Mucosa of rectum (tissue), 2 donors: ENCODE results near the gene SIK3.
"Not testable (repeated sequence)": the region's sequence is repeated elsewhere in the genome, so short reads cannot be mapped to it uniquely, and the experiment has no call there.

Source experiments
- H3K27ac ChIP-seq, 2 donors: one replicate each; pipeline ENCODE4 v1.7.0; 2013; ENCODE audit warnings: inconsistent platforms in 2 of 2, low read depth in 2 of 2, low read length in 2 of 2
- H3K27me3 ChIP-seq, 2 donors: one replicate each; pipeline ENCODE4 v1.7.0; 2013; ENCODE audit warnings: low read length in 2 of 2; ENCODE audit not compliant: control insufficient read depth in 2 of 2, insufficient read depth in 2 of 2
- H3K36me3 ChIP-seq, 2 donors: one replicate each; pipeline ENCODE4 v1.7.0; 2013; ENCODE audit warnings: low read length in 2 of 2; ENCODE audit not compliant: control insufficient read depth in 2 of 2, insufficient read depth in 2 of 2
- H3K4me1 ChIP-seq, 2 donors: one replicate each; pipeline ENCODE4 v1.7.0; 2013; ENCODE audit warnings: low read length in 2 of 2, mild to moderate bottlenecking in 1 of 2; ENCODE audit not compliant: control insufficient read depth in 2 of 2, insufficient read depth in 2 of 2
- H3K4me3 ChIP-seq, 2 donors: one replicate each; pipeline ENCODE4 v1.7.0; 2013; ENCODE audit warnings: low read length in 2 of 2
- H3K9ac ChIP-seq, 2 donors: one replicate each; pipeline ENCODE4 v1.7.0; 2013; ENCODE audit warnings: low read length in 2 of 2, low read depth in 1 of 2, mild to moderate bottlenecking in 1 of 2
- H3K9me3 ChIP-seq, 2 donors: one replicate each; pipeline ENCODE4 v1.7.0; 2013; ENCODE audit warnings: low read length in 2 of 2; ENCODE audit not compliant: control insufficient read depth in 2 of 2
- donor health status: healthy.
- donor health status: Normal muscosa, but diverticular disease.

SIK3 gene

DNA sequence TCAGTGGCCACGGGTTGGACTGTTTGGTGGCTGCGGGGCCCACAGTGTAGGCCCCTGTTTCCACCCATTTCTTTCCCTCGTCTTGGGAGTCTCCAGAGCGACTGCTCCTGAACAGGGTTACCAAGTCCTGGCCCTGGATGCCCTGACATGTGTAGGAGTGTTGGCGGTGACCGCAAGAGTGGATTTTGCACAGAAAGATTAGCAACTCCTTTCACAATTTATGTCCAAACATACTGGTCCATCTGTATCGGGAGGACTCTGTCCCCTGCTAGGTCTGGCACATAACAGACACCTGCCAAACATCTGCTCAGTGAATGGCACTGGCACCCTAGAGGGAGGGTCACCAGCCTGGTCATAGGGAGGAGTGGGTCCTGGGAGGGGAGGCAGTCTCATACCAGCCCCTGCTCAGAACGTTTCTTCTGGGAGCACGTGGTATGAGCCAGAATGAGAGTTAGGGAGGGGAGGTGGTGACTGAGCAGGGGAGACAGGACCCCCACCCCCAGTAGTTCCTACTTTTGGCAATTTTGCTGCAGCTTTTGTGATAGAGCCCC is 257.4 kb downstream of the SIK3 start:
- Histone ChIP-seq H3K27ac (no peak overlapping the region), H3K4me3 (no peak overlapping the region), H3K4me1 (peaks cover 0 to 5% of the 10 kb centered on the region in 2 donors), H3K36me3 (peaks cover 10 to 17% of the 10 kb centered on the region in 2 donors), H3K9ac (no peak overlapping the region), H3K9me3 (no peaks in the 10 kb centered on the region), H3K27me3 (no peaks in the 10 kb centered on the region)

- Histone ChIP-seq H3K9me3 (no peaks in the 10 kb centered on the region), H3K27ac (no peak overlapping the region), H3K36me3 (peaks cover 5 to 12% of the 10 kb centered on the region in 2 donors), H3K4me1 (peaks cover 0 to 7% of the 10 kb centered on the region in 2 donors), H3K9ac (no peak overlapping the region), H3K27me3 (no peaks in the 10 kb centered on the region), H3K4me3 (no peak overlapping the region)
Measured at GRCh38 chr11:116840224-116840745, 257.9 kb downstream of the SIK3 start.

GRCh38 chr11:116838321-116839084 is 259.7 kb downstream of the SIK3 start:
- Histone ChIP-seq H3K27me3 (no peaks in the 10 kb centered on the region), H3K4me1 (peaks cover 0 to 7% of the 10 kb centered on the region in 2 donors), H3K27ac (no peak overlapping the region), H3K9ac (no peak overlapping the region), H3K4me3 (no peak overlapping the region), H3K9me3 (no peaks in the 10 kb centered on the region), H3K36me3 (peaks cover 0 to 2% of the 10 kb centered on the region in 2 donors)

- peaks cover 0 to 7% of the 10 kb centered on the region in 2 donors for H3K4me1 ChIP-seq
- H3K9me3 ChIP-seq, result no peaks in the 10 kb centered on the region
- H3K36me3 ChIP-seq, result no peaks in the 10 kb centered on the region
- H3K27ac ChIP-seq, result no peak within 1 kb of the TSS
- H3K4me3 ChIP-seq, result no peak within 1 kb of the TSS
- H3K9ac ChIP-seq, result no peak within 1 kb of the TSS
- H3K27me3 ChIP-seq, result no peaks in the 10 kb centered on the region
Measured at GRCh38 chr11:116837231-116838091, 260.8 kb downstream of the SIK3 start, which contains the start of gene APOA1. Gene APOA1, minus strand, starts transcription at chr11:116837622. Its CDS starts 235 bp downstream, at chr11:116837387.

GRCh38 chr11:116836632-116836991 is 261.6 kb downstream of the SIK3 start:
- H3K4me3 ChIP-seq, result no peak overlapping the region
- H3K36me3 ChIP-seq, result no peaks in the 10 kb centered on the region
- no peaks in the 10 kb centered on the region for H3K27me3 ChIP-seq
- H3K9me3 ChIP-seq, result no peaks in the 10 kb centered on the region
- peaks cover 0 to 7% of the 10 kb centered on the region in 2 donors for H3K4me1 ChIP-seq
- H3K9ac ChIP-seq, result no peak overlapping the region
- no peak overlapping the region for H3K27ac ChIP-seq

DNA sequence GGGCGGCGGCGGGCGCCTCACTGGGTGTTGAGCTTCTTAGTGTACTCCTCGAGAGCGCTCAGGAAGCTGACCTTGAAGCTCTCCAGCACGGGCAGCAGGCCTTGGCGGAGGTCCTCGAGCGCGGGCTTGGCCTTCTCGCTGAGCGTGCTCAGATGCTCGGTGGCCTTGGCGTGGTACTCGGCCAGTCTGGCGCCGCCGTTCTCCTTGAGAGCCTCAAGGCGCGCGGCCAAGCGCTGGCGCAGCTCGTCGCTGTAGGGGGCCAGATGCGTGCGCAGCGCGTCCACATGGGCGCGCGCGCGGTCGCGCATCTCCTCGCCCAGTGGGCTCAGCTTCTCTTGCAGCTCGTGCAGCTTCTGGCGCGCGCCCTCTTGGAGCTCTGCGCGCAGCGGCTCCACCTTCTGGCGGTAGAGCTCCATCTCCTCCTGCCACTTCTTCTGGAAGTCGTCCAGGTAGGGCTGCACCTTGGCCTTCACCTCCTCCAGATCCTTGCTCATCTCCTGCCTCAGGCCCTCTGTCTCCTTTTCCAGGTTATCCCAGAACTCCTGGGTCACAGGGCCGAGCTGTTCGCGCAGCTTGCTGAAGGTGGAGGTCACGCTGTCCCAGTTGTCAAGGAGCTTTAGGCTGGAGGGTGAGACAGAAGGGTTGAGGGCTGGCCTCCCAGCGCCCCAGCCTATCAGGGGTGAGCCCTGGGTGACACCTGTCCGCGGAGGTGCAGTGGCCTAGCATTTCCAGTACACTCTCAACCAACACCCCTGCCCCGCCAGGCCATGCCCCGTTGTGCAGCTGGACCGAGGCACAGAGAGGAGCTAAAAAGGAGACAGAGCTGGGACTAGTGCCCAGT is 262.2 kb downstream of the SIK3 start:
- peak overlapping the region in 1 of 2 donors; percentile 64 for H3K27ac ChIP-seq
- no peaks in the 10 kb centered on the region for H3K9me3 ChIP-seq
- H3K9ac ChIP-seq, result peak overlapping the region in 1 of 2 donors; percentile 41
- H3K36me3 ChIP-seq, result no peaks in the 10 kb centered on the region
- no peaks in the 10 kb centered on the region for H3K27me3 ChIP-seq
- peaks cover 0 to 7% of the 10 kb centered on the region in 2 donors for H3K4me1 ChIP-seq
- H3K4me3 ChIP-seq, result peak overlapping the region; percentile 59 to 63

DNA sequence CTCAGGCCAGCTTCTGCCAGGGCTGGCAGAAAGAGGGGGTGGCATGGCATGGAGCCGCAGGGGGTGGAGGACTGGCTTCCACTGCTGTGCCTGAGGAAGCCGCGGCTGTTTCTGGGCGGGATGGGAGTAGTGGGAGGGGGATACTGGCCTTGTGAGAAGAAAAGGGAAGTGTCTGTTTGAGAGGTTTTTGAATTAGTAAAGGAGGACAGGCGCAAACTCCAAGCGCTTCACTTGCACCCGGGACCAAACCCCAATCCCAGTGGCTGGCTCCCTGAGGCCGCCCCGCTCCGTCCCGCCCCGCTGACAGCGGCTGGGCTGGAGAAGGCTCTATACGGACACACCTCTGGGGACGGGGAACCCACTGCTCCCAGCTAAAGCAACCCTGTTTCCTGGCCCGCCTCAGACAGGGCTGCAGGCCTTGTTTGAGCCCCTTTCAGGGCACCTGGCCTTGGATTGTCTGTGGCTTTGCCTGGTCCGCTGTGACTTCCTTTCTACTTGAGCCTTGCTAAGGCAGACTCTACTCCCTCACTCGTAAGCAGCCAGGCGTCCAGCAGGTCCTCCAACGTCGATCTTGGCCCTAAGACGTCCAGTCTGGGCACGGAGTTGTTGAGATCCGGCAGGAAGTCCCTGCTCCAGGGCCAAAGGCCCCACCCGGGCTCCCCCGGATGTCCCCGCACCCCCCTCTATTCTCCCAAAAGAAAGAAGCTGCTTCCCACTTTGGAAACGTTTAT is 263.0 kb downstream of the SIK3 start:
- Histone ChIP-seq H3K9ac (peak overlapping the region in 1 of 2 donors; percentile 5), H3K4me3 (peak overlapping the region in 1 of 2 donors; percentile 59), H3K4me1 (peaks cover 0 to 7% of the 10 kb centered on the region in 2 donors), H3K9me3 (no peaks in the 10 kb centered on the region), H3K27me3 (no peaks in the 10 kb centered on the region), H3K36me3 (no peaks in the 10 kb centered on the region), H3K27ac (peak overlapping the region; percentile 24 to 64)

- H3K9me3 ChIP-seq, H3K27me3 ChIP-seq, H3K36me3 ChIP-seq, H3K9ac ChIP-seq, H3K4me3 ChIP-seq, H3K4me1 ChIP-seq, H3K27ac ChIP-seq: not testable (repeated sequence)
Measured at GRCh38 chr11:116834535-116835041, 263.6 kb downstream of the SIK3 start.
